GM18951 (cell line): ENCODE measurements around the gene FOXA2.

ENCODE experiments used
- POLR2A ChIP-seq: IDR thresholded peaks from 4 replicates; pipeline ENCODE4 v1.6.1; 2011; ENCODE audit warnings: mild to moderate bottlenecking; ENCODE audit not compliant: insufficient read length, insufficient read depth; ENCODE audit errors: extremely low read depth
- in situ Hi-C: fragments of 300-500 bp; cut with MboI; formaldehyde crosslinking; loops from one replicate; pipeline ENCODE4 v1.12.0; 2022; ENCODE audit warnings: low sequenced_read_pairs, mixed read lengths, inconsistent platforms; ENCODE audit not compliant: unreplicated experiment

Gene FOXA2

DNA sequence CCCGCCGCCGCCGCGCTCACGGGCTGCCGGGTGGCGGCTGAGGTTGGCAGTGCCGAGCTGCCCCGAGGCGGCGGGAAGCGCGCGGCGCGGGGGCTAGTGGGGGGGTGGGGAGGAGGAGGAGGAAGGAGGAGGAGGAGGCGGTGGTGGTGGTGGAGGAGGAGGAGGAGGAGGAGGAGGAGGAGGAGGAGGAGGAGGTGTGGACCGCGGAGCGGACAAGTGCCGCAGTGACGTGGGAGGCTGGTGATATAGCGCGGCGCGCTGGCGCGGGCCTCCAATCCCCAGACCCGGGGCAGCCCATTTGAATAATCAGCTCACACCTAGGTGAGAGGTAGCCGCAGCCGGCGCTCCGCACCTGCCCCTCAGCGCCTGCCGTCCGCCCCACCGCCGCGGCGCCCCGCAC lies at the start of gene FOXA2:
FOXA2 (minus strand) TSS at position 51 of the 400 bp plus-strand sequence. CDS start 294 bp downstream, outside the sequence.
- in situ Hi-C loops: loop anchor here (25.0 kb wide), 1 partner anchor 247 kb away; no protein-coding TSS in a partner anchor
- no peak for TF ChIP-seq POLR2A

DNA sequence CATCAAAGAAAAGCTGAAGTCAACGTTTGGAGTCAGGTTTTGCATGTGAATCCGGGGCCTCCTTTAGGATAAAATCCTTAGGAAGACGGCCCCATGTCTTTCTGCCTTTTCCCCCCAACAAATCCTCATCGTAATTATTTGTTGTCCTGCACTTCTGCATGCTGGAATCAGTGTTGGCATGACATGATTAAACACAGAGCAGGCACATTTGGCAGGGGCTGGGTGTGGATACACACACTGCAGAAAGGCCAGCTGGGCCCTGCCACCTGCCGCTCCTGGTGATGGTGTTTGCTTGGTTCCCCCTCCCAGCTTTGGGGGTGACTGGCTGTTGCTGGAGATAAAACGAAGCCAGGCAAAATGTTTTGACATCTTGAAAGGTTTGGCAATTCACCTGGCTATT lies 46.3 kb upstream of the FOXA2 start:
- in situ Hi-C loops: no loop called here
- no peak for TF ChIP-seq POLR2A

DNA sequence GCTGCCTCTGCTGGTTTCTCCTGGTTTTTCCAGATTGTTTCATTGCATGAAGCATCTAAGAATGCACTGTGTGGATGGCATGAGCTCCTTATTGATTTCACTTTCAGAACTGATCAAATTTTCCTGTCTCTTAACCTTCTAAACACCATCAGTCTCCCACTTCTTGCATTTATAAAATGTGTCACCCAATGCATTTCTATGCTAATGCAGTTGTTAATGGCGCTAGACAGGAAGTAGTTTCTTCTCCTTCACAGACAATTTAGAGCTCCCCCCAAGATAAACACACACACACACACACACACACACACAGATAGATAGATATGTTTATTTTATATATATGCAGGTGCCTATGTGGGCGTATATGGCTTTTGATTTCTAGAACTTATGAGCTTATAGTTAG lies 45.6 kb upstream of the FOXA2 start:
- TF ChIP-seq POLR2A: no peak
- in situ Hi-C loops: no loop called here

DNA sequence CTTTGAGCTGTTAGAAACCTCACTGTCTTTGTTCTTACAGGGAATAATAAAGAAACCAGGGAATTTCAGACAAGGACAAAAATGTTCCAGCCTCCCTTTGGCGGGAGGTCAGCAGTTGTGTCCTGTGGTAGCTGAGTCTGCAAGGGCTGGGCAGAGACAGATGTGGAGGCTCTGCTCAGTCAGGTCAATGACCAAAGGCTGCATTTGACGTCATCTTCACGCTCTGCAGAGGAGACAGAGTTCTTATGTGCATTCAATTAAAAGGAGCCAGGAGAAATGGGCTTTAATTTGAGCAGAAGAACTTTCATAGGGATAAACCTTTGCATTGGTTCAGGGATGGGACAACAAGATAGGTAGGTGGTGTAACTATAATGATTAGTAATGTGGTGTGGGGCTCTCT lies 45.1 kb upstream of the FOXA2 start:
- no peak for TF ChIP-seq POLR2A
- in situ Hi-C loops: no loop called here

DNA sequence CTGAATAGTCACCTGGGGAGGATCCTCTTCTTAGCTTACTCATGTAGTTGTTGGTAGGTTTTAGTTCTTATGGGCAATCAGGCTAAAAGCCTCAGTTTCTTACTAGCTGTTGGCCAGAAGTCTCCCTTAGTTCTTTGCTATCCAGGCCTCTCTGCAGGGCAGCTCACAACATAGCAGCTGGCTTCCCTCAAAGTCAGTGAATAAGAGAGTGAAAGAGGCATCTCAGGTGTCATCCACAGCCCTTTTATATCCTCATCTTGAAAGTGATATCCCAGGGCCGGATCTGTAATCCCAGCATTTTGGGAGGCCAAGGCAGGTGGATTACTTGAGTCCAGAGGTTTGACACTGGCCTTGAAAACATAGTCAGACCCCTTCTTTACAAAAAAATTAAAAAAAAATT lies 42.1 kb upstream of the FOXA2 start:
- in situ Hi-C loops: no loop called here
- TF ChIP-seq POLR2A: no peak

DNA sequence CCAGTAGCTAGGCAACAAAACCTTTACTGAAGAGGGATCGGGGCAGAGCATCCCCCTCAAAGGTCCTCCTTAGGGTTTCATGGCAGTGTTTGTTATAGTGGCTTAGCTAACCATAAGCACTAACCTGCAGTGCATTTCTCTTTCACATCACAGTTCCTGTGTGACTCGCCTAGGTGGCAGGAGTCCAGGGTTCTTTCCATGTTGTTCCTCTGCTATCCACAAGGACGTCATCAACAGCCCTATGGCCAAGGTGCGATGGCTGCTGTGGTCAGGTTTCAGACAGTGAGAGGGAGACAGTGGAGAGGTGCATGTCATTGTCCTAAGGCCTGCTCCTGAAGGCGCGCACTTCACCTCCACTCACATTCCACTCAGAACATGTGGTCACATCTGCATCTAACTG lies 38.8 kb upstream of the FOXA2 start:
- in situ Hi-C loops: no loop called here
- TF ChIP-seq POLR2A: no peak

DNA sequence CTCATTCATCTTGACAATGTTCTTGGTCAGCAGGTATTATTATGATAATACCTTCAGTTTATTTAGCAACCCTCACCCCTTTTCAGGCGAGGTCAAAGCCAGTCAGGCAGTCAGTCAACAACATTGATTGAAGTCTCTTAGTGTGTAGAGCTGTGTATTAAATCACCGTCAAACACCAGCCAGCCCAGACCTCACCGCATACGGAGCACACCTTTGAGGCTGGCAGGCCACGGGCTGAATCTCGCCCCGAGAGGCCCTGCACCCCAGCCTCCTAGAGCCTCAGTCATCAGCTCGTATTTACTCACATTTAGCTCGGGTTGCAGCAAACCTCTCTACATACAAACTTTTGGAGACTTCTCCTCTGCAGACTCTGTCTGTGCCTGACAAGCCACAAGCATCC lies 36.0 kb upstream of the FOXA2 start:
- in situ Hi-C loops: no loop called here
- no peak for TF ChIP-seq POLR2A

DNA sequence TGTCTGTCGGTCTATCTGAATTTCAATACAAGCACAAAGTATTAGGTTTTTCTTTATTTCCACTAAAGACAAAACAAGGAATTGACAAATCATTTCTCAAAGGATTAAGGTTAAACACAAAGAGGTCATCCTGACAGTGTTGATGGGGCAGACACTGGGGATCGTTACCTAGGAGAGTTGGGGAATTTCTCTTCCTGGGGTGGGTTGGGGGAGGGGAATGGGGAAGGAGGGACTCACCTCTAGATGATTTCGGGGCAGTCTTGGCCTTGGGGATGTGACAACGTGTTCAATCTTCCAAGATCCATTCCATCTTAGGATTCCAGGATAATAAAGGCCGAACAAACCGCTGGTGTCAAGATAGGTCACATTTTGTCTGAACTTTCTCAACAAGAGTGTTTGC lies 35.4 kb upstream of the FOXA2 start:
- in situ Hi-C loops: no loop called here
- TF ChIP-seq POLR2A: no peak

DNA sequence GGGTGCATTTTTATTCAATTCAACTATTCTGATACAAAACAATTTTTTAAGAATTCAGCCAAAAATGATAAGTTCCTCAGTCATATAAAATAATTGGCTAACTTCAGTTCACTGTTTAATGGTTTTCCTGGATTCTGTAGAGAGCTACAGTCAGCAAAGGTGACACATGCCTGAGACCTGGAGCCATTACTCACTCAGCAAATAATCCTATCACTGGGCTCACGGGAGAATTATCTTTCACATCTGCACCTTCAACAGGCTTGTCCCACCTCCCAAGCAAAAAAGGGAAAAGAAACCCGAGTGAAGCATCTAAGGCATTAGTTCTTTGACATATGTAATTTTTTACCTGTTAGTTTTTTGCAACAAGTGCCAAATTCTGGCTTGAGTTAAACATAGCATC lies 34.9 kb upstream of the FOXA2 start:
- TF ChIP-seq POLR2A: no peak
- in situ Hi-C loops: no loop called here

DNA sequence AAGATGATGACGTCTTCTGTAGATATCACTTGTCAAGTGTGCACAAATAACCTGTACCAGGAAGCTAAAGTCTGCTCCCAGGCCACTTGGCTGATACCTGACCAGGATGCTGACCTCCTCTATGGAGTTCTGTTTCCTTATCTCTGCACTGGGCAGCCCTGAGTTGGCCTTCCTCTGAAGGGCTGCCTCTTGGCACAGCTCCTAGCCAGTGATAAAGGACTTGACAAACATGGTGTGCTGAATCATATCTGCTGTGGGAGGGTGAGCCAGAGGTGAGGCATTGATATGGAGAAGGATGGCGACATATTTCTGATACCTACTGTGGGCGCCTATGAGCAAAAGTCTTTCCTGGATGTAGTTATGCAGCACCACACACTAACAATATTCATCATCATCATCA lies 32.8 kb upstream of the FOXA2 start:
- TF ChIP-seq POLR2A: no peak
- in situ Hi-C loops: no loop called here

DNA sequence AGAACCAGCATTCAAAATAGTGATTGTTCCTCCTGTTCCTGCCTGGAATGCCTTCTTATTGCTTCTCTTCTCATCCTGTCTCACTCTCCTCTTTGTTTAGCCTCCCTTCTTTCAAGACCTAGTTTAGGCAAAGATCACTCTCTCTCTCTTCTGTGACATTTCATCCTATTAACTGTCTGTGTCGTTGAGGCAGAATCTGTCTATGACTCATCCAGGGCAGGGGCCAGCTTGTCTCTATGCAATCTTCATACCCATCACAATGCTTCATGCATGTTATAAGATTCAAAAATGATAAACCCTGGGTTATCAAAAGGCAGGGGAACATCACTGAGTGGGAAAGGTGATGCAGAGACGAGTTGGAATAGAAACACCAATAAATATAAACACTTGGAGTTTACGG lies 32.2 kb upstream of the FOXA2 start:
- in situ Hi-C loops: no loop called here
- no peak for TF ChIP-seq POLR2A

DNA sequence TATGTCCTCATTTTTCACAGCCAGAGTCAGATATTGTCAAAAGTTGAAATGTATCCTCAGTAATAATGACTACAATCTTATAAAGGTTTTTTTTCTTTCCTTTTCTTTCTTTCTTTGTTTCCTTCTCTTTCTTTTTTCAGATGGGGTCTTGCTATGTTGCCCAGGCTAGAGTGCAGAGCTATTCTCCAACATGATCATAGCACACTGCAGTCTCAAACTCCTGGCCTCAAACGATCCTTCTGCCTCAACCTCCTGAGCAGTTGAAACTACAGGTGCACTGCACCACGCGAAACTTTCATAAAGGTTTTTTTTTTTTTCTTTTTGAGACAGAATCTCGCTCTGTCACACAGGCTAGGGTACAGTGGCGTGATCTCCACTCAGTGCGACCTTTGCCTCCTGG lies 31.1 kb upstream of the FOXA2 start:
- in situ Hi-C loops: no loop called here
- TF ChIP-seq POLR2A: no peak

DNA sequence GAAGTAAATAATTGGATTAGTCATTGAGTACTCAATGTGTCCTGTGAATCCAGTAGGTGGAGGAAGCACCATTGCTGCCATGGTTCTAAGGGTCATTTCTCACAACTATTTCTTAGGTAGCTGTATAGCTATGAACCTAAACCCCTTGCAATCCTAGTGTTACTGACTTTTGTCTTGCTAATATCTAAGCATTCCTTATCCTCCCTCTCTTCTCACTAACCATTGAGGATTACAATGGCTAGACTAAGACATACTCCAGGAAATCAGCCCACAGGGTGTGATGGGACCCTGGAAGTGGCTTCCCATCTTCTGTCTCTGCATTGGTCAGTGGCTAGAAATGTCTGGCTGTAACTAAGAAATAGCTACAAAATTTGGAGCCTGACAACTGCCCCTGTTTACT lies 27.3 kb upstream of the FOXA2 start:
- in situ Hi-C loops: no loop called here
- no peak for TF ChIP-seq POLR2A

DNA sequence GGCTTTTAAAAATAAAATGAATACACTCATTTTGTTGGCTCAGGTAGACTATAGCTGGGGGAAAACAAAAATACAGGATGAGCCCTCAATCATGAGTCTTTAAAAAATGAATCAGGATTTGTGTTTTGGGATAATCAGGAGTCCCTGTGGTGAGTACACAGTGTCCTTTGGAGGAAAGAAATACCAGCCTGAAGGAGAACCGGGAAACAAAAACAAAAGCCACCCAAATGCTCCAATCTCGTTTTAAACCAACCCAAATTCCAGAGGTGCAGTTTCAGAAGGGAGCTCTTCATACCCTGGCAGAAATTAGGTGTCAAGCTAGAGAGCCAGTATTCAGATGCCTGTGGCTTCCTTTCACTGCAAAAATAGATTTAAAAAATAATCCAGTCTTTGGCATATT lies 23.3 kb upstream of the FOXA2 start:
- in situ Hi-C loops: no loop called here
- no peak for TF ChIP-seq POLR2A

DNA sequence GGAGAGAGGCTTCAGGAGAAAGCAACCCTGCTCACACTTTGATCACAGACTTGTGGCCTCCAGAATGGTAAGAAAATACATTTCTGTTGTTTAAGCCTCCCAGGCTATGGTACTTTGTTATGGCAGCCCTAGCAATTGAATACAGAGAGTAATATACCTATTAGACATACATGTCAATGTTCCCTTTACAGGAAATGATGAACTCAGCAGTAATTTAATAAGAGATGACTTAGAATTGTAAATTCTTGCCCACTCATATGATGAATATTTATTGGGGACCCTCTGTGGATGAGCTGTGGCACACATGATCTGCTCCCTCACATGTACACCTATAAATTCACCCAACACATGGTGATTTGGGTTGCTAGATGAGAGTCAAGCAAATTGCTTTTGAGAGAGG lies 20.4 kb upstream of the FOXA2 start:
- TF ChIP-seq POLR2A: no peak
- in situ Hi-C loops: no loop called here
